ENCODE measurements around the gene SPTSSB. TPM values are rescaled to one million over a fixed set of nuclear protein-coding genes. Genes with fewer than 3 reads are reported as not detected.

The SPTSSB gene
- total RNA-seq, 1 experiment from 2014 or later, result not detected

DNA sequence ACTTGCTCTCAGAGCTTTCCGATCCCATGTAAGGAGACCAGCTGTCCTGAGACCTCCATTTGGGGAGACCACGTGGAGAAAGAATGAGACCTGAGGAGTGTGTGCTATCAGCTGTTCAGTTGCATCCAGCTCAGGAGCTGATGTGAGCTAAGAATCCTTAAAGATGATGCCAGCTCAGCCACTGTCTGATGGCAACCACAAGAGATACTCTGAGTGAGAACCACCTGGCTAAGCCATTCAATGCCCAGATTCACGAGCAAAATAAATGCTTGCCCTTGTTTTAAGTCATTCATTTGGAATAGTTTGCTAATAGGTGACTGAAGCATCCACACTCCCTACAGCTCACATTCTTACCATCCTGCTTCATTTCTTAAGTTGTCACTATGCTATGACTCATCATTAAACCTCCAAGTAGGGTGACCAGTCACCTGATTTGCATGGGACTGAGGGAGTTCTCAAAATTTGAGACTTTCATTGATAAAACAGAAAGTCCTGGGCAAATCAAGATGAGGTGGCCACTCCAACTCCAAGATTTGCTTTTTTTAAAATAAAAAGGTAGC, 56.4 kb downstream of the SPTSSB start:
- no peak overlapping the region for H3K4me3 ChIP-seq
- no peaks in the 10 kb centered on the region for H3K27me3 ChIP-seq (replicated peaks)
- H3K4me1 ChIP-seq (replicated peaks), result no peaks in the 10 kb centered on the region
- no peaks in the 10 kb centered on the region for H3K9me3 ChIP-seq (replicated peaks)
- no peaks in the 10 kb centered on the region for H3K36me3 ChIP-seq
- DNase-seq (ENCODE audit: low read depth in 1 of 2, low spot score in 2 of 2), result no peak
- no peak overlapping the region for H3K27ac ChIP-seq

DNA sequence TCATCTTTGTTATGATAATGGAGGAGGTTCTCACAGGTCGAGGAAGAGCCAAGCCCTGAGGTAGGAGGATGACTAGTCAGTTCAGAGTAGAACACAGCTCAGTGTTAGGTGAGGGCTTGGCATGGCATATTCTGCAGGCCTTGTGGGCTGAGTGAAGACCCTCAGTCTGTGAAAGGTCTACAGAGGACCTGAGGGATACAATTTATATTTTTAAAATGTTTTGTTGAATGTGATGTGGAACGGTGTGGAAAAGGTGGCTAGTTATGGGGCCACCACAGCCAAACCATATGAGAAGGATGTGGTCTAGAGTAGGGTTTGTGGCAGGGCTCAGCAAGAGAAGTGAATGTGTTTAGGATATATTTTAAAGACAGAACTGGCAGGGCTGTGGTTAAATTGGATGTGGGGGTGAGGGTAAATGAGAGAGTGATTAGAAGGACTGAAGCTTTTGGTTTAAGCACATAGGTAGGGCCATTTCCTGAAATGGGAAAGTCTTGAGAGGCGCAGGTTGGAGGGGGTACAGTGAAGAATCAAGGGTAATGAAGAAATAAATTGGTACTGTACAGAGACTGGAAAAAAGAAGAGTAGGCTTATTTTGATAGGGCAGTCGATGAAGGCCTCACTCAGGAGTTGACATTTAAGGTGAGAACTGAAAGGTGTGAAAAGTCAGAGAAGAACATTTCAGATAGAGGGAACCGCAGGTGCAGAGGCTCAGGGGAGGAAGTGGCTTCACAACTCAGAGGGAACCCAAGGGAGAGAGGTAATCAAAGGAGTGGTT, 60.5 kb downstream of the SPTSSB start:
- Histone ChIP-seq H3K27me3 (replicated peaks) (no peaks in the 10 kb centered on the region), H3K36me3 (no peaks in the 10 kb centered on the region), H3K4me3 (no peak overlapping the region), H3K9me3 (replicated peaks) (peaks cover 3% of the 10 kb centered on the region; the same call in 1 of the 2 replicates), H3K27ac (no peak overlapping the region), H3K4me1 (replicated peaks) (no peaks in the 10 kb centered on the region)
- DNase-seq (ENCODE audit: low read depth in 1 of 2, low spot score in 2 of 2), result no peak

DNA sequence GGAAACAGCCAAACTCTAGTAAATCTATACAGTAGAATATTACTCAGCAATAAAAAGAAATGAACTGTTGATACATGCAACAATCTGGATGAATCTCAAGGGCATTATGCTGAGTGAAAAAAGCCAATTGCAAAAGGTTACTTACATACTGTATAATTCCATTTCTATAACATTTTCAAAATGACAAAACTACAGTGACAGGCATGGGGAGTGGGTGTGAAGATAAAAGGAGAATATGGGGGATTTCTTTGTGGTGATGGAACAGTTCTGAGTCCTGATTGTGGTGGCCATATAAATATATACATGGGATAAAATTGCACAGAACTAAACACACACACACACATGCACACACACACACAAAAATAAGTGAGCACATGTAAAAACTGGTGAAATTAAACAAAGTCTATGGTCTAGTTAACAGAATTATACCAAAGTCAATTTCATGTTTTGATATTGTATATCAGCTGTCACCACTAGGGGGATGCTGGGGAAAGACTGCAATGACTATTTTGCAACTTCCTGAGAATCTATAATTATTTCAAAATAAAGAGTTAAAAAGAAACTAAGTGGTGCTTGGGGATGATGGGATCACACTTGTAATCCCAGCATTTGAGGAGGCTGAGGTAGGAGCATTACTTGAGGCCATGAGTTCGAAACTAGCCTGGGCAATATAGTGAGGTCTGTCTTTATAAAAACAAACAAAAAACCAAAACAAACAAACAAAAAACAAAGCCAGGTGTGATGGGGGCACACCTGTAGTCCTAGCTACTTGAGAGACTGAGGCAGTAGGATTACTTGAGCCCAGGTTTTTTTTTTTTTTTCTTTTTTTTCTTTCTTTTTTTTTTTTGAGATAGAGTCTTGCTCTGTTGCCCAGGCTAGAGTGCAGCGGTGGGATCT, 66.0 kb downstream of the SPTSSB start:
- Histone ChIP-seq H3K36me3 (no peaks in the 10 kb centered on the region), H3K4me1 (replicated peaks) (no peaks in the 10 kb centered on the region), H3K27me3 (replicated peaks) (no peaks in the 10 kb centered on the region), H3K9me3 (replicated peaks) (peaks cover 3% of the 10 kb centered on the region; the same call in 1 of the 2 replicates), H3K4me3 (no peak overlapping the region), H3K27ac (no peak overlapping the region)
- peak in 1 of 2 experiments; percentile 2 for DNase-seq (ENCODE audit: low read depth in 1 of 2, low spot score in 2 of 2)

DNA sequence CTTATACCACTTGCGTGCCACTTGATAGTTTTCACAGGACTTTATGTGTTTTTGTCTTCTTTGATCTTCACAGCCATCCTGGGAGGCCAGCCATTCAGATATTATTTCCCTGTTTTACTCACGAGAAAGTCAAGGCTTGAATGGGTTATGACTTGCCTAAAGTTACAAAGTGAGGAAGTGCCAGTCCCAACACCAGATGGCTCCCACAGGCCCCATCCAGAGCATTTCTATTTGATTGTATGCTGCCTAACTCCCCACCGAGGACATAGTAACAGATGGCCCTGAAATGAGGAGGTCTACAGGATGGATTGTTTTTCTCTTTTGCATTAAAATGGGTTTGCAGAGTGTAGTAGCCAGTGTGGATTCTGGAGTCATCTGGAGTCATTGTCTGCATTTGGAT, 74.5 kb downstream of the SPTSSB start:
- no peak overlapping the region for H3K27ac ChIP-seq
- no peak for DNase-seq (ENCODE audit: low read depth in 1 of 2, low spot score in 2 of 2)
- no peak overlapping the region for H3K4me3 ChIP-seq
- no peaks in the 10 kb centered on the region for H3K4me1 ChIP-seq (replicated peaks)
- H3K36me3 ChIP-seq, result no peaks in the 10 kb centered on the region
- no peaks in the 10 kb centered on the region for H3K27me3 ChIP-seq (replicated peaks)
- no peaks in the 10 kb centered on the region for H3K9me3 ChIP-seq (replicated peaks)

DNA sequence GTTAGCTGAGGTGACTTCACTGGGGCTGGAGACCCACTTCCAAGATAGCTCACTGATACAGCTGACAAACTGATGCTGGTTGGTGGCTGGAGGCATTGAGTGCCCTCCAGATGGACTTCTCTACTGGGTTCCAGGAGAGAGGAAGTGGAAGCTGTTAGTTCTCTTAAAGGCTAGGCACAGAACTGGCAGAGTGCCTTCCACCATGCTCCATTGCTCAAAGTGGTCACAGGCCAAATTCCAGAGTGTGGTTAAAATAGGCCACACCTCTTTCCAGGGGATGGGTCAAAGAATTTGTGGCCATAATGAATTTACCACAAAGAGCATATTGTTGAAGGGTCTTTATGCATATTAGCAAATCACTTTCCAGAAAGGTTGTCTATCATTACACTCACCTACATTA, 76.0 kb downstream of the SPTSSB start:
- no peak for DNase-seq (ENCODE audit: low read depth in 1 of 2, low spot score in 2 of 2)
- Histone ChIP-seq H3K9me3 (replicated peaks) (no peaks in the 10 kb centered on the region), H3K4me1 (replicated peaks) (no peaks in the 10 kb centered on the region), H3K36me3 (no peaks in the 10 kb centered on the region), H3K4me3 (no peak overlapping the region), H3K27ac (no peak overlapping the region), H3K27me3 (replicated peaks) (no peaks in the 10 kb centered on the region)

Other genes with a start within 250 kb of the SPTSSB start
- gene NMD3, start 150.2 kb downstream of the SPTSSB start, total RNA-seq (2014; rRNA removed; shearing (Covaris generic)), result 89.4 and 90.3 TPM in 2 replicates
- gene OTOL1, start 125.3 kb upstream of the SPTSSB start, total RNA-seq (2014; rRNA removed; shearing (Covaris generic)), result not detected in 2 replicates

Measured in SJSA1 (cell line).